Neural progenitor cell (in vitro differentiated cells): ENCODE data around the gene ANTXRL. TPM values are rescaled to one million over a fixed set of nuclear protein-coding genes. Genes with fewer than 3 reads are reported as not detected.
"Not testable (repeated sequence)": the region's sequence is repeated elsewhere in the genome, so short reads cannot be mapped to it uniquely, and the experiment has no call there.

Source experiments
- DNase-seq: peaks from one replicate; pipeline ENCODE4 v3.0.0-alpha.2; 2016; ENCODE audit warnings: low spot score
- H2AFZ ChIP-seq: fragments of 200-600 bp; sonication (generic); replicated peaks from 2 replicates; pipeline ENCODE4 v1.6.1; 2016; ENCODE audit warnings: antibody characterized with exemption
- H3F3A ChIP-seq: fragments of 200-600 bp; sonication (generic); 2 replicates; pipeline ENCODE4 v1.6.1; 2016; ENCODE audit warnings: antibody characterized with exemption, low read depth
- H3K27ac ChIP-seq: fragments of 200-600 bp; sonication (generic); 2 replicates; pipeline ENCODE4 v1.5.1; 2016; ENCODE audit warnings: mild to moderate bottlenecking
- H3K27me3 ChIP-seq: fragments of 200-600 bp; sonication (generic); 2 replicates; pipeline ENCODE4 v1.6.1; 2016; ENCODE audit warnings: mild to moderate bottlenecking, moderate library complexity
- H3K36me3 ChIP-seq: fragments of 200-600 bp; sonication (generic); 2 replicates; pipeline ENCODE4 v1.5.1; 2016
- H3K4me1 ChIP-seq: fragments of 200-600 bp; sonication (generic); 2 replicates; pipeline ENCODE4 v1.6.1; 2016; ENCODE audit warnings: mixed run types
- H3K4me2 ChIP-seq: fragments of 200-600 bp; sonication (generic); 2 replicates; pipeline ENCODE4 v1.6.1; 2016
- H3K4me3 ChIP-seq: fragments of 200-600 bp; sonication (generic); 2 replicates; pipeline ENCODE4 v1.5.1; 2016
- H3K79me2 ChIP-seq: fragments of 200-600 bp; sonication (generic); 2 replicates; pipeline ENCODE4 v1.6.1; 2016; ENCODE audit warnings: low read depth
- H3K9ac ChIP-seq: fragments of 200-600 bp; sonication (generic); 2 replicates; pipeline ENCODE4 v1.6.1; 2016
- H3K9me3 ChIP-seq: fragments of 200-600 bp; sonication (generic); 2 replicates; pipeline ENCODE4 v1.5.1; 2016; ENCODE audit warnings: low read depth
- H4K20me1 ChIP-seq: fragments of 200-600 bp; sonication (generic); 2 replicates; pipeline ENCODE4 v1.6.1; 2016; ENCODE audit warnings: low read depth
- H3K27ac Mint-ChIP-seq: 3 replicates; pipeline ENCODE4 v1.8.0; 2021; ENCODE audit warnings: mixed read lengths
- H3K27me3 Mint-ChIP-seq: 2 replicates; pipeline ENCODE4 v1.8.0; 2022; ENCODE audit warnings: low read depth, mild to moderate bottlenecking, inconsistent platforms, moderate library complexity, mixed read lengths; ENCODE audit not compliant: insufficient read depth
- H3K36me3 Mint-ChIP-seq: 3 replicates; pipeline ENCODE4 v1.8.0; 2021; ENCODE audit warnings: mixed read lengths
- H3K4me1 Mint-ChIP-seq: 3 replicates; pipeline ENCODE4 v1.8.0; 2021; ENCODE audit warnings: mixed read lengths
- H3K4me3 Mint-ChIP-seq: 3 replicates; pipeline ENCODE4 v1.8.0; 2021; ENCODE audit warnings: mild to moderate bottlenecking, moderate library complexity, mixed read lengths
- H3K9me3 Mint-ChIP-seq: 3 replicates; pipeline ENCODE4 v1.8.0; 2020; ENCODE audit warnings: mixed read lengths
- total RNA-seq: library from RNA; depleted of rRNA; stranded (reverse); fragments of >200 nt; gene quantifications from 2 replicates; pipeline ENCODE4 v1.2.3, GENCODE V29; 2015; ENCODE audit warnings: low replicate concordance

ANTXRL gene
- total RNA-seq, 1 donor from 2014 or later: not detected

GRCh38 chr10:46375406-46375805 lies 88.6 kb downstream of the ANTXRL start, which contains the start of gene ANXA8L1:
TSS of gene ANXA8L1 (plus strand) at chr10:46375776. CDS start at chr10:46375852, 76 bp downstream.
- H3F3A ChIP-seq, H3K4me3 Mint-ChIP-seq, H2AFZ ChIP-seq, H3K27ac Mint-ChIP-seq, DNase-seq, H3K36me3 ChIP-seq, H3K27ac ChIP-seq, H3K4me3 ChIP-seq, H3K27me3 Mint-ChIP-seq, H3K9me3 ChIP-seq, H3K27me3 ChIP-seq, H3K9ac ChIP-seq, H4K20me1 ChIP-seq, H3K9me3 Mint-ChIP-seq, H3K4me1 Mint-ChIP-seq, H3K79me2 ChIP-seq, H3K36me3 Mint-ChIP-seq, H3K4me2 ChIP-seq, H3K4me1 ChIP-seq: not testable (repeated sequence)

GRCh38 chr10:46377022-46377421 lies 90.2 kb downstream of the ANTXRL start:
- not testable (repeated sequence) for H3F3A ChIP-seq, H3K9ac ChIP-seq, H2AFZ ChIP-seq, H3K79me2 ChIP-seq, H3K27ac Mint-ChIP-seq, H3K4me2 ChIP-seq, H3K4me1 ChIP-seq, H3K9me3 Mint-ChIP-seq, H3K4me1 Mint-ChIP-seq, H3K27me3 Mint-ChIP-seq, H3K36me3 Mint-ChIP-seq, H3K9me3 ChIP-seq, H3K36me3 ChIP-seq, H4K20me1 ChIP-seq, H3K27me3 ChIP-seq, DNase-seq, H3K4me3 Mint-ChIP-seq, H3K27ac ChIP-seq, H3K4me3 ChIP-seq

DNA sequence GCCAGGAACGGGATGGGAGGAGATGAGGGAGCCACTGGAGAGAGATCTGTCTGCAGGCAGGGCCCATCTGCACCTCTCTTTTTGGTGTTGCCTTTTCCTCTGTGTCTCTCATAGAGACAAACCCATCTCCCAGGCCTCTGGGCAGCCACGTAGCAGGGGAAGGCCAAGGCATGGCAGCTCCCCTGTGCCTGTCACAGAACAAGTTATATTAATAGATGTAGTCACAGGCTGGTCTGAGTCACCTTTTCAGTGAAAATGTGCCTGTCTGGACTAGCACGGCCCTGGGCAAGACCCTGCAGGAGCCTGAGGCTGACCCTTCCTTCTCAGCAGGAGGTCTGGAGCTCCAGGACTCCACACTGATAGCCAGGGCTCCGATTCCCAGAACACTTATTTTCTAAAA lies 90.9 kb downstream of the ANTXRL start:
- not testable (repeated sequence) for DNase-seq, H3K79me2 ChIP-seq, H3K27me3 Mint-ChIP-seq, H3F3A ChIP-seq, H3K27ac ChIP-seq, H3K4me1 Mint-ChIP-seq, H3K36me3 Mint-ChIP-seq, H3K9me3 ChIP-seq, H3K9me3 Mint-ChIP-seq, H4K20me1 ChIP-seq, H3K27ac Mint-ChIP-seq, H3K27me3 ChIP-seq, H3K4me3 Mint-ChIP-seq, H3K4me2 ChIP-seq, H3K9ac ChIP-seq, H3K36me3 ChIP-seq, H3K4me3 ChIP-seq, H3K4me1 ChIP-seq, H2AFZ ChIP-seq

DNA sequence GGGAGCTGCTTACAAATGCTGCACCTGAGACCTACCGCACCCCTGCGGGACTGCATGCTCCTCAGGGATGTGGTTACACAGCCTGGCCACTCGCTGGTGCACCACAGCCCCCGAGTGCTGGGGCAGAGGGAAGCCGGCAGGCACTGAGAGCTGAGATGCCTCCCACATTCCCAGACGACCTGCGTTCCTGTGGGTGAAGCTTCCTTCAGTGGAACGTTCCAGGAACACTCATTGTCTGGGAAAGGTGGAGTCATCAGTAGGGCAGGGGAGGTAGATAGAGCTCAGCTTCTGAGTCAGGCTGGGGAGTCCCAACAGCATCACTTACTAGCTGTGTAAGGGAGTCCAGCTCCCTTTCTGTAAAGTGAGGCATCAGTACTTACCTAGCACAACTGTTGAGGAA lies 91.3 kb downstream of the ANTXRL start:
- not testable (repeated sequence) for H3K4me3 Mint-ChIP-seq, H3K36me3 Mint-ChIP-seq, H4K20me1 ChIP-seq

DNA sequence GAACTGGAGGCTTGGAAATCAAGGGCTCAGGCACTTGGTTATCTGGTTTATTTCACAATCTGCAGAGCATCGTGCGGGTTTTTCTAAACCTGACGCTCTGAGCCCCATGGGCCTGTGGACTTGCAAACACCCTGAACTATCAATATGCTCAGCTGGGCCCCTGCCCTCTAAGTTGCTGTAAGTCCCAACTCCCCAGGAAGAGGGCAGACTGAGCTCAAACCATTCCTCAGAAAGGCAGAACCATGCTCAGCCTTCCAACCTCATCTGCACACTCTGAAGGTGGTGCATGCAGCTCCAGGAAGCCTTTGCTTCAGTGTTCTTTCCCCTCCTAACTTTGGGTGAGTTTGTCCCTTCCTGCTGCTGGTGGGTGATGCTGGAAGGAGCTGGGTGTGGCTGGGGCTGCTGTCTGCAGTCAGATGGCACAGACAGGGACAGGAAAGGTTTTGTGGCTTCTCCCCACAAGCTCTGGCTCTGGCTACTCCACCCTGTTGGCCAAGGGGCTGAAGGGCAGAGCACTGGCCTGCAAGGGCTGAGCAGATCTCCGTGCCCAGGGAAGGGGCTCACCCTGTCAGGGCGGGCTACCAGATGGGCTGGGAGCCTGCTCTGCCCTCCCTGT lies 92.5 kb downstream of the ANTXRL start:
- DNase-seq, H3K27me3 Mint-ChIP-seq, H3K9me3 Mint-ChIP-seq, H3K79me2 ChIP-seq, H3K9ac ChIP-seq, H4K20me1 ChIP-seq, H3K27ac Mint-ChIP-seq, H3K36me3 Mint-ChIP-seq, H3K4me1 ChIP-seq, H3K4me1 Mint-ChIP-seq, H3F3A ChIP-seq, H3K36me3 ChIP-seq, H3K4me2 ChIP-seq, H3K27ac ChIP-seq, H3K9me3 ChIP-seq, H2AFZ ChIP-seq, H3K4me3 ChIP-seq, H3K4me3 Mint-ChIP-seq, H3K27me3 ChIP-seq: not testable (repeated sequence)

More for the DNA sequence above, 91.3 kb downstream of the ANTXRL start:
- H3K4me1 Mint-ChIP-seq, DNase-seq, H3K9me3 ChIP-seq, H3K27me3 Mint-ChIP-seq, H3K27ac ChIP-seq, H3K79me2 ChIP-seq, H3K4me3 ChIP-seq, H3K27ac Mint-ChIP-seq, H2AFZ ChIP-seq, H3F3A ChIP-seq, H3K27me3 ChIP-seq, H3K4me1 ChIP-seq, H3K36me3 ChIP-seq, H3K9me3 Mint-ChIP-seq, H3K9ac ChIP-seq, H3K4me2 ChIP-seq: not testable (repeated sequence)

Other genes starting within 250 kb of the ANTXRL start
- gene MSMB, start 240.7 kb upstream of the ANTXRL start, total RNA-seq: not detected in 2 replicates
- gene ANXA8L1, start 88.8 kb downstream of the ANTXRL start, total RNA-seq: not detected in 2 replicates
- 0.22 TPM in 1 of 2 replicates, not detected in the other for gene NPY4R, start 179.0 kb downstream of the ANTXRL start, total RNA-seq